ENCODE measurements around the gene KCNJ1.

Gene KCNJ1

DNA sequence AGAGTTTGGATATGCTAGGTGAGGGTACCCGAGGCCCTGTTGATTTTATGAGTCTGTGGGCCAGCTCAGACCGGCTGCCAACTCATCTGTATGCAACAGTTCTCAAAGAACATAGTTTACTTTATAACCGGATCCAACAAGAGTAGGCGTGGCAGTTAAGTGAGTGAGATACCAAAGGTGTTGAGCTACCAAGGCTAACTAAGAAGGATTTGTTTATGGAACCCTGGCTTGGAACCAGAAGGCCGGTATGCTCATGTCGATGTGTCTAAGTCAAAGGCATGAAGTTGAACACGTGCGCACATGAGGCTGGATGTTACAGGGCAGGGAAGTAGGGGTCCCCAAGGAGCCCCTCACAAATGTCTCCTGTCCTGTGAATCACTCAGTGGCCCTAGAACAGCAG lies at the start of gene KCNJ1:
TSS of gene KCNJ1 (minus strand) at position 20 of the 400 bp plus-strand sequence. CDS start 27,053 bp downstream, outside the sequence.
- DNase-seq (ENCODE audit: low read depth in 2 of 2) = no peak

GRCh38 chr11:128916681-128917080 lies 49.6 kb upstream of the KCNJ1 start:
- DNase-seq (ENCODE audit: low read depth in 2 of 2) = no peak

DNA sequence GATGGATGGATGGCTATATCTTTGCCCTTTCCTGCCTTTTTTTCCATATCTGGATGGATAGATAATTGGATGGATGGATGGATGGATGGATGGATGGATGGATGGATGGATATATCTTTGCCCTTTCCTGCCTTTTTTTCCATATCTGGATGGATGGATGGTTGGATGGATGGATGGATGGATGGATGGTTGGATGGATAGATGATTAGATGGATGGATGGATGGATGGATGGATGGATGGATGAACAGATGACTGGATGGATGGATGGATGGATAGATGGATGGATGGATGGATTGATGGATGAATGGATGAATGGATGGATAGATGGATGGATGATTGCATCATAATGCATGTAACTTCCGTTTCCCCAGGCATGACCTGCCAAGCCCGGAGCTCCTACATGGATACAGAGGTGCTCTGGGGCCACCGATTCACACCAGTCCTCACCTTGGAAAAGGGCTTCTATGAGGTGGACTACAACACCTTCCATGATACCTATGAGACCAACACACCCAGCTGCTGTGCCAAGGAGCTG lies 49.0 kb upstream of the KCNJ1 start:
- no peak for DNase-seq (ENCODE audit: low read depth in 2 of 2)

DNA sequence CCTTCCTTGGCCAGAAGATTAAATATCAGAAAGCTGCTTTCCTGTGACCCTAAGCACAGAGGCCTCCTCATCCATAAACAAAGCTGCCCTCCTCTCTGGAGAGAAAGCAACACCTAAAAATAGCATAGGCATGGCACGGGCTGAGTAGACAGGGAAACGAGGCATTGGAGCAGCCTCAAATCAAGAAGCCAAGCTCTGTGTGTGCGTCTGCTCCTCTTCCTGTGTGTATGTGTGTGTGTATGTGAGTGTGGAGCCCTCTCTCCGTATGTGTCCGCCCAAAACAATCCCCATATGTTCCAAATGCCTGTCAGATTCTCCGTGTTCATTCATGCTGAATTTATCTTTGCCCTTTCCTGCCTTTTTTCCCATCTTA lies 48.0 kb upstream of the KCNJ1 start:
- no peak for DNase-seq (ENCODE audit: low read depth in 2 of 2)

- no peak for DNase-seq (ENCODE audit: low read depth in 2 of 2)
These were observed 47.4 kb upstream of the KCNJ1 start for GRCh38 chr11:128914216-128915148.

- no peak for DNase-seq (ENCODE audit: low read depth in 2 of 2)
These were observed 46.7 kb upstream of the KCNJ1 start for GRCh38 chr11:128913806-128914205.

GRCh38 chr11:128911701-128912100 lies 44.6 kb upstream of the KCNJ1 start:
- no peak for DNase-seq (ENCODE audit: low read depth in 2 of 2)

GRCh38 chr11:128911239-128911638 lies 44.1 kb upstream of the KCNJ1 start:
- DNase-seq (ENCODE audit: low read depth in 2 of 2) = no peak

DNA sequence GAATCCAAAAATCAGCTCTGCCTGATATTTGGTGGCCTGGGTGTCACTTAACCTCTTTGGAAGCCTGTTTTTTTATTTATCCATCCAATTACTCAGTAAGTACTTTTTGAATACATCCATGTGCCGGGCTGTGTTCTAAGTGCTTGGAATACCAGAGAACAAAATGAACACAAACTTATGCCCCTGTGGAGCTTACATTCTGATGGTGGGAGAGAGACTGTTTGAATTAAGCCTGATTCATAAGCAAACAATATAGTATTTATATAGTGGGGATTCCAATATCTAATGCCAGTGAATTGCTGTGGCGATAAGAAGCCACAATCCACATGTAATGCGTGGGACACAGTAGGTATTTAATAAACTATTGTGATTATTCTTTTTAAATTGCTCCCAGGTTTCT lies 43.5 kb upstream of the KCNJ1 start:
- no peak for DNase-seq (ENCODE audit: low read depth in 2 of 2)

DNA sequence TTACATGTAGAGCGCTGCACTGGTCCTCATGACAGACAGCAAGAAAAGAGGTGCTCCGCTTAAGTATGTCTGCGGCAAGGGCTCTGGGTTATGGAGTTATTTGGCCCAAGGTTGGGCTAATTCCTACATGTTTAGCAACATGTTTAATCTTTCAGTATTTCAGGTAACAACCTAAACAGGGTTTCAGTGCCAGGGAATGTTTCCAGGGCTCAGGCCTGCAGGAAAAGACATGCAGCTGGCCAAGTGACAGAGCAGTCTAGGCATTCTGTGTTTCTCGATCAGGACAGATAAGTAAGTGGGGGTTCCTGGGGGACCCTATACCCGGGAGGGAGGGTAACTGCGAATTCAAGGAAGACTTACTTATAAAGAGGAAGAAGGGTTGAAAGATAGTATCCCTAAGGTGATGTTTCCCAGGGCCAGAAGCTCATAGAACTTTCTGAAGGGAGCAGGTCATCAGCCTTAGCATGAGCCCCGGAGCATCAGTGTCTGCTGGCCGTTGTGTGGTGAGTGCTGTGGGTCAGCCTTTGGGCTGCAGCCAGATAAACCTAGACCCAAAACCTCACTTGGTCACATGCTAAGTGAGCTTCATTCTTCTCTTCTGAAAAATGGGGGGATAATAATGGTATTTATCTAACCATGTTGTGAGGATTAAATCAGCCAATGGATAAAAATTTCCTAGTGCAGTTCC lies 42.5 kb upstream of the KCNJ1 start:
- DNase-seq (ENCODE audit: low read depth in 2 of 2) = no peak

GRCh38 chr11:128908391-128909246 lies 41.5 kb upstream of the KCNJ1 start:
- DNase-seq (ENCODE audit: low read depth in 2 of 2) = no peak

DNA sequence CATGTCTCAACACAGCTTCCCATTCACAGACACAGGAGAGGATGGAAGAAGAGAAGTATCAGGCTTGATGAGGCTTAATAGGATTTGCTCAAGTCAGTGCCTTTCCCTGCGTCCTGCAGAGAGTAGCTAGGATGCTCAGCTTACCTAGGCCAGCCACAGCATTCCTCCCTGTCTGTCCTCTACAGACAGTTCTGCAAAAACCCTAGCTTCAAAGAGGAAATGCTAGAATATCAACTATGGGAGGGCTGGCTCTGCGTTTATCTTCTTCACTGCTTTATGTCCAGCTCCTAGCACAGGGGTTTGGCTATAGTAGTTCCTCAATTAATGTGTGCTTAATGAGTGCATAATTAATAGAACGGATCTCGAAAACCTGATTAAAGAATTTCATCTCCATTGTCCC lies 40.5 kb upstream of the KCNJ1 start:
- DNase-seq (ENCODE audit: low read depth in 2 of 2) = no peak

- no peak for DNase-seq (ENCODE audit: low read depth in 2 of 2)
These were observed 39.3 kb upstream of the KCNJ1 start for GRCh38 chr11:128906185-128907050.

DNA sequence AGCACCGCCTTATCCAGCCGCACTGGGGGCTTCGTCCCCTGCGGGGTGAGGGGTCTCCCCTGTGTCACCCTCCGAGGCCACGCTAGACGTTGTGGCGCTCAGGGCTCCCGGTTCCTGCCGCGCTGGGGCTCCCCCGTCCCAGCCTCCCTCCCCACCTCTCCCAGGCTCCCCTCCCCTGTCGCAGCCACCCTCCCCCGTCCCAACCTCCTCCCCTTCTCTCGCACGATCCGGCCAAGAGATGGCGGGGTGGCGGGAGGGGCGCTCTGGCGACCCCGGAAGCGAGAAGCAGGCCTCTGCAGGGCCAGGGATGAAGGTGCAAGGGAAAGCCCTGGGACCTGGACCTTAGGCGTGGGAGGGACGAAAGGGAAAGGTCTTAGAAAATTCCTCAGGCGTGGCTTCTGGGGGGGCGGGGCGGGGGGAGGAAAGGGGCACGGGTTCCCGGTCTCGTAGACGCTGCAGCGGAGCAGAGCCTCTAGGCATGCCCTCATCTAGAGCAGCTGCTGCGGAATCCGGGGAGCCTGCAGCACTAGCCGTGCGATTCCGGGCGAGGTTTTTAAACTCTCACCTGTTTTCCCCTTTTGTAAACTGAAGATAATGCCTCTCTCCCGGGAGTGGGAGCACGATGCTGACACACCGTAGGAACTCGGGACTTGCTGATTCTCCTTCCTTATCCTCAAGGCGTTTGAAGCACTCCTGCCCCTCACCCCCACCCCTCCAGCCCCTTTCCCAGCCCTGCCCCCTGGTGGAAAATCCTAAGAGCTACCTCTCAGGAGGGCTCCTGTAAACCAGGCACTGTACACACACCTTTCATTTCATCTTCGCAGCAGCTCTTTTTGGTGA lies 38.5 kb upstream of the KCNJ1 start:
- no peak for DNase-seq (ENCODE audit: low read depth in 2 of 2)

GRCh38 chr11:128904656-128905344 lies 37.7 kb upstream of the KCNJ1 start:
- no peak for DNase-seq (ENCODE audit: low read depth in 2 of 2)

GRCh38 chr11:128904303-128904655 lies 37.2 kb upstream of the KCNJ1 start:
- no peak for DNase-seq (ENCODE audit: low read depth in 2 of 2)

GRCh38 chr11:128903248-128904061 lies 36.4 kb upstream of the KCNJ1 start:
- no peak for DNase-seq (ENCODE audit: low read depth in 2 of 2)

- no peak for DNase-seq (ENCODE audit: low read depth in 2 of 2)
These were observed 35.5 kb upstream of the KCNJ1 start for GRCh38 chr11:128902515-128903066.

Measured in activated CD8-positive, alpha-beta memory T cell treated with anti-CD3 and anti-CD28 coated beads for 4 hours (primary cell).